K562 (cell line): ENCODE measurements around the gene EZH1. TPM values are rescaled to one million over a fixed set of nuclear protein-coding genes. Genes with fewer than 3 reads are reported as not detected.

Experiments used
- BCL6 ChIP-seq: fragments of 250-450 bp; sonication (Bioruptor Pico); IDR thresholded peaks from 2 replicates; pipeline ENCODE4 v1.4.0; 2020
- BRD9 ChIP-seq: fragments of 450-650 bp; IDR thresholded peaks from 2 replicates; pipeline ENCODE4 v1.6.1; 2018; ENCODE audit warnings: low read depth; ENCODE audit not compliant: partially characterized antibody
- CUX1 ChIP-seq: fragments of 200-800 bp; sonication (Bioruptor generic); IDR thresholded peaks from 2 replicates; pipeline ENCODE4 v1.6.1; 2016; ENCODE audit warnings: missing genetic modification characterization, missing compliant biosample characterization
- HMGN3 ChIP-seq: IDR thresholded peaks from 2 replicates; pipeline ENCODE4 v1.6.1; 2011; ENCODE audit warnings: borderline replicate concordance, low read depth, mild to moderate bottlenecking, mixed read lengths, low read length; ENCODE audit not compliant: insufficient read length; ENCODE audit errors: extremely low read depth
- HNRNPUL1 ChIP-seq: fragments of 200-400 bp; formaldehyde crosslinking; IDR thresholded peaks from 2 replicates; pipeline ENCODE4 v1.6.1; 2017; ENCODE audit warnings: low read length
- ILK ChIP-seq: fragments of 450-650 bp; IDR thresholded peaks from 2 replicates; pipeline ENCODE4 v1.6.1; 2016; ENCODE audit warnings: missing genetic modification characterization, low read depth, mild to moderate bottlenecking, missing compliant biosample characterization, moderate library complexity, borderline replicate concordance
- LCOR ChIP-seq: sonication (generic); formaldehyde crosslinking; IDR thresholded peaks from 2 replicates; pipeline ENCODE4 v1.8.0; 2022; ENCODE audit warnings: mild to moderate bottlenecking, missing genetic modification reagents
- NFE2L1 ChIP-seq: fragments of 450-650 bp; IDR thresholded peaks from 2 replicates; pipeline ENCODE4 v1.6.1; 2016; ENCODE audit warnings: missing genetic modification characterization, low read depth, mild to moderate bottlenecking, missing compliant biosample characterization, moderate library complexity, borderline replicate concordance
- POU5F1 ChIP-seq: fragments of 150-350 bp; IDR thresholded peaks from 2 replicates; pipeline ENCODE4 v1.6.1; 2014; ENCODE audit warnings: borderline replicate concordance, low read length, low read depth, mild to moderate bottlenecking; ENCODE audit not compliant: partially characterized antibody
- ZNF224 ChIP-seq: sonication (generic); formaldehyde crosslinking; IDR thresholded peaks from 2 replicates; pipeline ENCODE4 v1.8.0; 2022; ENCODE audit warnings: mild to moderate bottlenecking, missing genetic modification reagents
- polyA plus RNA-seq, 8 experiments: library from polyadenylated mRNA; depleted of rRNA in 4 of 8; stranded (reverse) in 5 of 8; unstranded in 3 of 8; fragments of >200 nt; fragmentation: Nextera tagmentation in 2 of 8; fragmentation: Illumina TruSeq in 1 of 8; extraction: Ambion mirVana in 2 of 8; extraction: Trizol in 1 of 8; gene quantifications; 2 replicates each; pipeline versions ENCODE4 v1.2.1 to v1.2.3, GENCODE V29; 2011 to 2014; ENCODE audit warnings: inconsistent platforms in 1 of 8, missing spikeins in 1 of 8
- total RNA-seq, 7 experiments: library from RNA; depleted of rRNA in 6 of 7; stranded (reverse); fragments of >200 nt in 6 of 7; fragmentation: Illumina TruSeq in 2 of 7; extraction: Trizol in 2 of 7; gene quantifications; 2 replicates each; pipeline versions ENCODE4 v1.2.1 to v1.2.3, GENCODE V29; 2011 to 2021; ENCODE audit warnings: low replicate concordance in 1 of 7
- TF ChIP-seq, protein P1 (sequence below), 2 experiments: fragments of 450-650 bp in 1 of 2; sonication (generic) in 1 of 2; formaldehyde crosslinking in 1 of 2; IDR thresholded peaks; 2 replicates each; pipeline versions ENCODE4 v1.7.1 to v1.9.0; 2016 to 2022; ENCODE audit warnings: inconsistent platforms in 1 of 2, mild to moderate bottlenecking in 1 of 2, missing genetic modification reagents in 1 of 2

Gene EZH1
- total and polyA plus RNA-seq, 9 of the 15 experiments (the other 6 are each of a cell fraction or from before 2014, with no cell fraction given), result 8.6 to 40.8 (median 22.9) TPM

GRCh38 chr17:42677921-42678781 lies 66.7 kb downstream of the EZH1 start (continued):
- TF ChIP-seq CUX1 (CRISPR knock-in tag) (no peak), BRD9 (no peak), ZNF224 (CRISPR knock-in tag) (no peak), BCL6 (CRISPR knock-in tag) (no peak), ILK (tag) (no peak), POU5F1 (no peak), LCOR (no peak), HMGN3 (peak; percentile 94), HNRNPUL1 (no peak), NFE2L1 (tag) (no peak)
- TF ChIP-seq, protein P1, sequence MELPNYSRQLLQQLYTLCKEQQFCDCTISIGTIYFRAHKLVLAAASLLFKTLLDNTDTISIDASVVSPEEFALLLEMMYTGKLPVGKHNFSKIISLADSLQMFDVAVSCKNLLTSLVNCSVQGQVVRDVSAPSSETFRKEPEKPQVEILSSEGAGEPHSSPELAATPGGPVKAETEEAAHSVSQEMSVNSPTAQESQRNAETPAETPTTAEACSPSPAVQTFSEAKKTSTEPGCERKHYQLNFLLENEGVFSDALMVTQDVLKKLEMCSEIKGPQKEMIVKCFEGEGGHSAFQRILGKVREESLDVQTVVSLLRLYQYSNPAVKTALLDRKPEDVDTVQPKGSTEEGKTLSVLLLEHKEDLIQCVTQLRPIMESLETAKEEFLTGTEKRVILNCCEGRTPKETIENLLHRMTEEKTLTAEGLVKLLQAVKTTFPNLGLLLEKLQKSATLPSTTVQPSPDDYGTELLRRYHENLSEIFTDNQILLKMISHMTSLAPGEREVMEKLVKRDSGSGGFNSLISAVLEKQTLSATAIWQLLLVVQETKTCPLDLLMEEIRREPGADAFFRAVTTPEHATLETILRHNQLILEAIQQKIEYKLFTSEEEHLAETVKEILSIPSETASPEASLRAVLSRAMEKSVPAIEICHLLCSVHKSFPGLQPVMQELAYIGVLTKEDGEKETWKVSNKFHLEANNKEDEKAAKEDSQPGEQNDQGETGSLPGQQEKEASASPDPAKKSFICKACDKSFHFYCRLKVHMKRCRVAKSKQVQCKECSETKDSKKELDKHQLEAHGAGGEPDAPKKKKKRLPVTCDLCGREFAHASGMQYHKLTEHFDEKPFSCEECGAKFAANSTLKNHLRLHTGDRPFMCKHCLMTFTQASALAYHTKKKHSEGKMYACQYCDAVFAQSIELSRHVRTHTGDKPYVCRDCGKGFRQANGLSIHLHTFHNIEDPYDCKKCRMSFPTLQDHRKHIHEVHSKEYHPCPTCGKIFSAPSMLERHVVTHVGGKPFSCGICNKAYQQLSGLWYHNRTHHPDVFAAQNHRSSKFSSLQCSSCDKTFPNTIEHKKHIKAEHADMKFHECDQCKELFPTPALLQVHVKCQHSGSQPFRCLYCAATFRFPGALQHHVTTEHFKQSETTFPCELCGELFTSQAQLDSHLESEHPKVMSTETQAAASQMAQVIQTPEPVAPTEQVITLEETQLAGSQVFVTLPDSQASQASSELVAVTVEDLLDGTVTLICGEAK (IDR thresholded peaks at IDR 0.05), result no peak; the same call in 1 of the 2 replicates
- TF ChIP-seq, protein P1 (CRISPR knock-in tag; IDR thresholded peaks at IDR 0.05), result no peak
